GM18499 (cell line): ENCODE results near the gene NLRP11.
"Not testable (repeated sequence)": the region's sequence is repeated elsewhere in the genome, so short reads cannot be mapped to it uniquely, and the experiment has no call there.

ENCODE experiments used
- ATAC-seq: cut with Tn5 transposase; IDR thresholded peaks from one replicate; pipeline ENCODE4 v1.9.1; 2021; ENCODE audit warnings: moderate number of reproducible peaks; ENCODE audit not compliant: insufficient read depth, unreplicated experiment

Gene NLRP11

DNA sequence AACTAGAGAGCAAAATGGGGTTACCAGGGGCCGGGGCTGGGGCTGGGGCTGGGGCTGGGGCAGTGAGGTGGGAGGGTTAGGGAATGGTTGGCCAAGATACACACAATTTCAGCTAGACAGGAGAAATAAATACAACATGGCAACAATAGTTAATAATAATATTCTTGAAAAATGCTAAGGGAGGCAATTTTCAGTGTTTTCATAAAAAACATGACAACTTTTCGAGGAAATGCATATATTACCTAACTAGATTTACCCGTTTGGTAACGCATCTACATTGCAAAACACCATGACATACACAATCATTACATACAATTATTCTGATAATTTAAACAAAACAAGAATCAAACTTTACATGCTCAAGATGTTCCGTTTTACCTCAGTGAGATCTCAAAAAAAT is 50.7 kb downstream of the NLRP11 start:
- no peak for ATAC-seq

DNA sequence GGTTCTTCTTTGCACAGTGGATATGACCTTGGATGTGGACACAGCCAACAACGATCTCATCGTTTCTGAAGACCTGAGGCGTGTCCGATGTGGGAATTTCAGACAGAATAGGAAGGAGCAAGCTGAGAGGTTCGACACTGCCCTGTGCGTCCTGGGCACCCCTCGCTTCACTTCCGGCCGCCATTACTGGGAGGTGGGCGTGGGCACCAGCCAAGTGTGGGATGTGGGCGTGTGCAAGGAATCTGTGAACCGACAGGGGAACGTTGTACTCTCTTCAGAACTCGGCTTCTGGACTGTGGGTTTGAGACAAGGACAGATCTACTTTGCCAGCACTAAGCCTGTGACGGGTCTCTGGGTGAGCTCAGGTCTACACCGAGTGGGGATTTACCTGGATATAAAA is 53.5 kb downstream of the NLRP11 start:
- ATAC-seq = no peak

DNA sequence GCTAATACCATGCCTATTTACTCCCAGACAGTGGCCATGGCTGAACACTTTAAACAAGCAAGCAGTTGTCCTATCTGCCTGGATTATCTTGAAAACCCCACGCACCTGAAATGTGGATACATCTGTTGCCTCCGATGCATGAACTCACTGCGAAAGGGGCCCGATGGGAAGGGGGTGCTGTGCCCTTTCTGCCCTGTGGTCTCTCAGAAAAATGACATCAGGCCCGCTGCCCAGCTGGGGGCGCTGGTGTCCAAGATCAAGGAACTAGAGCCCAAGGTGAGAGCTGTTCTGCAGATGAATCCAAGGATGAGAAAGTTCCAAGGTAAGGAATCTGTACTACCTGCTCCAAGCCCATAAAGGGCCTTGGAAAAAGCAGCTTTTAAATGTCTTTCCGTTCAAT is 54.3 kb downstream of the NLRP11 start:
- no peak for ATAC-seq

DNA sequence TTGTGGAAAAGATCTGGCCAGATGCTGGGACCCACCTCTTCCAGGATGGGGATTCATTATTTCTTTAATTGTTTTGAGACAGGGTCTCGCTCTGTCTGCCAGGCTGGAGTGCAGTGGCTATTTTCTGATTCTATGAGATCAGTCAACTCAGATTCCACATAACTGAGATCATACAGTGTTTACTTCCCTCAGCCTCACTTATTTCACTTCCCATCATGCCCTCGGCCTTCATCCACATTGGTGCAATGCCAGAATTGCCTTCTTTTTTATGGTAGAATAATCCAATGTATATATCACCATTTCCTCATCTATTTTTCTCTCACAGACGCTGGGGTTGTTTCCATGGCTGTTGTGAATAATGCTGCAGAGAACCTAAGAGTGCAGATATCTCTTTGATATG is 62.2 kb downstream of the NLRP11 start:
- ATAC-seq = not testable (repeated sequence)

DNA sequence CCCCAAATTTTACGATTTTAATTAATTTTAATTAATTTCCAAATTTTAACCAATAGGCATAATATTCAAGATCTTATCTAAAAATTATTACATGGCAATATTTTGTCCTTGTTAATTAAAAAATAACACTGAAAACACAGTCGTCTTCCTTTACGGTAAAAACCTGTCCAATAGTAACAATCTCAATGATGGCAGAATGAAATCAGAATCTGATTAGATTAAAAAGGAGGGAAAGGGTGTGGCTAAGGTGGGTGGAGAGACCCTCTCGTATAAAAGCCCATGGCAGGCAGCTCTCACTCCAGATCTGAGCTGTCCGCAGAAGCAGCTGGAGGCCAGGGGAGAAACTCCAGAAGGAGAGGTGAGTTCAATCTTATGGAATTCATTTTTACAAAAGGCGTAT is 63.0 kb downstream of the NLRP11 start, which contains the start of gene RFPL4AL1:
TSS of gene RFPL4AL1 (plus strand) at position 301 of the 400 bp plus-strand sequence. CDS start 2,687 bp downstream, outside the sequence.
- not testable (repeated sequence) for ATAC-seq

DNA sequence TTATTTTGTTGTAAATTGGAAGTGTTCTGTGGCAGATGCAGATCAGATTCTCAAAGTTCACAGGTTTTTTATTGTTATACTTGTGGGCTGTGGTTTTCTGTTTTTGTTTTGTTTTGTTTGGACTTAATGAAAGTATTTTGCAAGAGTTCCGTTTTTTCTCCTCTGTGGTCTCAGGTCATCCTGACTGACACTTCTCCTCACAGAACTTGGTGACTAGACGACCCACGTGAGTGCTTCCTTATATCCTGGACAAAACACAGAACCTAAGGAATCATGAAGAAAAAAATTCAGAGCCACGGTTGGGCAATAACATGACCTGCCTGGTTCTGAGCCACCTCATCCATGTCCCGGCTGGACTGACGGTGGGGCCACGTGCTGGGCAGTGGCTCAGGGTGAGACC is 65.3 kb downstream of the NLRP11 start:
- no peak for ATAC-seq

DNA sequence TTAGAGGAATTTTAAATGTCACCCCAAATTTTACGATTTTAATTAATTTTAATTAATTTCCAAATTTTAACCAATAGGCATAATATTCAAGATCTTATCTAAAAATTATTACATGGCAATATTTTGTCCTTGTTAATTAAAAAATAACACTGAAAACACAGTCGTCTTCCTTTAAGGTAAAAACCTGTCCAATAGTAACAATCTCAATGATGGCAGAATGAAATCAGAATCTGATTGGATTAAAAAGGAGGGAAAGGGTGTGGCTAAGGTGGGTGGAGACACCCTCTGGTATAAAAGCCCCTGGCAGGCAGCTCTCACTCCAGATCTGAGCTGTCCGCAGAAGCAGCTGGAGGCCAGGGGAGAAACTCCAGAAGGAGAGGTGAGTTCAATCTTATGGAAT is 73.0 kb downstream of the NLRP11 start, which contains the start of gene RFPL4A:
TSS of gene RFPL4A (plus strand) at position 301 of the 400 bp plus-strand sequence. CDS start 2,704 bp downstream, outside the sequence.
- not testable (repeated sequence) for ATAC-seq

DNA sequence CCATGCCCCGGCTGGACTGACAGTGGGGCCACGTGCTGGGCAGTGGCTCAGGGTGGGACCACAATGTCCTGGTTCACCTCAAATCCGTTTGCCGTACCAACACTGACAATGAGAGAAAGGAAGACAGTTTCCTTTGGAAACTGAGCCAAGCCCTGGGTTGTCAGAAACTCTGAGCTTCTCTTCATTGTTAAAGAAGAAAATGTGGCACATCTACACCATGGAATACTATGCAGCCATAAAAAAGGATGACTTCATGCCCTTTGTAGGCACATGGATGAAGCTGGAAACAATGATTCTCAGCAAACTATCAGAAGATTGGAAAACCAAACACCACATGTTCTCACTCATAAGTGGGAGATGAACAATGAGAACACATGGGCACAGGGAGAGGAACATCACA is 75.0 kb downstream of the NLRP11 start:
- ATAC-seq = not testable (repeated sequence)

DNA sequence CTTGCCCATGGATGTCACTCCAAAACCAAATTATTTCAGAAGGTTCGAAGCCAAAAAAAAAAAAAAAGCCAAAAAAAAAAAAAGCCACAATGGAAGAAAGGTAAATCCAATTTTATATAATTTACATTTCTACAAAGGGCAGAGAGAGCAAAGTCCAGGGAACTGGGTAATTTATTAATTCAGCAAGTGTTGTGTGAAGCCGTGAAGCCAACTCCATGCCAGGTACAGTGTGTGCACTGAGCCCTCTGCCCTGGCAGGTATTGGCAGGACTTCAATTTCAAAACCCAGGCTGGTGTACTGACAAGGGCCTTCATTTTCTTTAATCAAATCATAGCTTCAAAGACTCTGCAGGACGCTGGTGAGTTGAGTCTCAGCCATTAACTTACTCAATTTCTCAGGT is 78.4 kb downstream of the NLRP11 start:
- ATAC-seq = no peak

DNA sequence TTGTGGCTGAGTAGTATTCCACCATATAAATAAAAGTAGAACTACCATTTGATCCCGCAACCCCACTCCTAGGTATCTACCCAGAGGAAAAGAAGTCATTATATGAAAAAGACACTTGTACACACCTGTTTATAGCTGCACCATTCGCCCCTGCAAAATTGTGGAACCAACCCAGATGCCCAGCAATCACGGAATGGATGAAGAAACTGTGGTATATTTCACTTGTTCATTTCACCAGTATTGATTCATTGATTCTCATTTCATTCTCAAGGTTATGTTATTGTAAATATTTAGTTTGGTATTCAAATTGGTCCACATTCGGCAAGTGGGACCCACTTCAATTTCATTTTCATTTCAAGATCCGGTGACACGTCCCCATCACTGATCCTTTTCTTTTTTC is 81.1 kb downstream of the NLRP11 start:
- no peak for ATAC-seq

DNA sequence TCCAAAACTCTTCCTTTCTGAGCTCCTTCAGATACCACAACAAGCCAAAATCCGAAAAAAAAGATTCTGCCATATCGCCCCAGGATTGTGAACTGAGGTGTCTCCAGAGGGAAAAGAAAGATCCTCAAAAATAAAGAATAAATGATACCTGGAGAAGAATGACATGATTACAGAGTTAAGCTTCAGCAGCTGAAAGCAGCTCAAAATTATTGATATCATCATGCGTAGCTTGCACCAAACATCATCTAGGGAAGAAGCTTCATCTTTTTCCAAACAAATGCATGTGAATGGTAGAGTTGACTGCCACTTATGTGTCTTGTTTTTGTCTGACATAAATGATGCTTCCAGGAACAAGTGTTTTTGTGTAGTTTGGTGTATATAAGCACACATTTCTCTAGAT is 93.5 kb downstream of the NLRP11 start, which contains the start of gene NLRP9:
TSS of gene NLRP9 (minus strand) at position 101 of the 400 bp plus-strand sequence. CDS start at position 73, 28 bp downstream.
- no peak for ATAC-seq
